CD8-positive, alpha-beta memory T cell (primary cell): Measurements from ENCODE around the gene UBE2E1. TPM values are rescaled to one million over a fixed set of nuclear protein-coding genes. Genes with fewer than 3 reads are reported as not detected.

Experiments used
- CTCF ChIA-PET: fragments of 350-600 bp; sonication (Branson Sonifier 250); formaldehyde crosslinking; loops from one replicate; lab custom pipeline; 2021; ENCODE audit warnings: antibody characterized with exemption; lab: Charles Lee
- POLR2A ChIA-PET: fragments of 350-600 bp; sonication (Branson Sonifier 250); formaldehyde crosslinking; loops from one replicate; lab custom pipeline; 2021; ENCODE audit warnings: antibody characterized with exemption; lab: Charles Lee
- DNase-seq, 5 donors: peaks; one replicate each; pipeline versions ENCODE4 v3.0.0 to v3.0.0-alpha.2; 2020 to 2022; ENCODE audit warnings: mixed read lengths in 1 of 5
- H3K27ac ChIP-seq: one replicate; pipeline ENCODE4 v1.7.0; 2013; ENCODE audit warnings: low read depth, mild to moderate bottlenecking, low read length, moderate library complexity
- H3K27me3 ChIP-seq: 2 replicates; pipeline ENCODE4 v1.7.0; 2013; ENCODE audit warnings: low read length, mild to moderate bottlenecking; ENCODE audit not compliant: insufficient read depth, poor library complexity, severe bottlenecking
- H3K36me3 ChIP-seq: 2 replicates; pipeline ENCODE4 v1.7.0; 2013; ENCODE audit warnings: mild to moderate bottlenecking, low read length, moderate library complexity; ENCODE audit not compliant: insufficient read depth
- H3K4me1 ChIP-seq: 2 replicates; pipeline ENCODE4 v1.7.0; 2013; ENCODE audit warnings: mild to moderate bottlenecking, low read length, moderate library complexity; ENCODE audit not compliant: insufficient read depth
- H3K4me3 ChIP-seq: 2 replicates; pipeline ENCODE4 v1.7.0; 2013; ENCODE audit warnings: mild to moderate bottlenecking, low read length
- H3K9me3 ChIP-seq: 2 replicates; pipeline ENCODE4 v1.7.0; 2013; ENCODE audit warnings: mild to moderate bottlenecking, low read length
- H3K27ac Mint-ChIP-seq, 8 donors: one replicate each; pipeline ENCODE4 v1.8.0; 2020 to 2021; ENCODE audit warnings: mixed read lengths in 8 of 8, mild to moderate bottlenecking in 6 of 8, inconsistent platforms in 3 of 8, moderate library complexity in 3 of 8
- H3K27me3 Mint-ChIP-seq, 2 donors: one replicate each; pipeline ENCODE4 v1.8.0; 2020 to 2021; ENCODE audit warnings: mixed read lengths in 2 of 2, mild to moderate bottlenecking in 1 of 2, moderate library complexity in 1 of 2
- H3K36me3 Mint-ChIP-seq, 3 donors: one replicate each; pipeline ENCODE4 v1.8.0; 2020 to 2021; ENCODE audit warnings: mixed read lengths in 3 of 3, inconsistent platforms in 1 of 3, mild to moderate bottlenecking in 1 of 3
- H3K4me1 Mint-ChIP-seq, 3 donors: one replicate each; pipeline ENCODE4 v1.8.0; 2020 to 2021; ENCODE audit warnings: mixed read lengths in 3 of 3, inconsistent platforms in 1 of 3, mild to moderate bottlenecking in 1 of 3
- H3K4me3 Mint-ChIP-seq, 7 donors: one replicate each; pipeline ENCODE4 v1.8.0; 2020 to 2021; ENCODE audit warnings: mixed read lengths in 7 of 7, mild to moderate bottlenecking in 6 of 7, moderate library complexity in 4 of 7, inconsistent platforms in 2 of 7
- H3K9me3 Mint-ChIP-seq, 5 donors: one replicate each; pipeline ENCODE4 v1.8.0; 2020 to 2022; ENCODE audit warnings: mixed read lengths in 5 of 5, mild to moderate bottlenecking in 3 of 5, moderate library complexity in 2 of 5, inconsistent platforms in 1 of 5
- polyA plus RNA-seq: library from polyadenylated mRNA; unstranded; fragments of 300-500 nt; fragmentation: Illumina TruSeq; gene quantifications from one replicate; pipeline ENCODE4 v1.2.3, GENCODE V29; 2021
- total RNA-seq, 2 experiments: library from RNA; stranded (reverse); gene quantifications; one replicate each; pipeline ENCODE4 v1.2.3, GENCODE V29; 2021

The UBE2E1 gene
- total and polyA plus RNA-seq, 3 experiments from 2014 or later: 8.1 to 50.7 (median 50.1) TPM

GRCh38 chr3:23798456-23798855 lies 7.3 kb upstream of the UBE2E1 start:
- H3K36me3 ChIP-seq: no peaks in the 10 kb centered on the region
- no peak overlapping the region for H3K27ac Mint-ChIP-seq
- no peak for DNase-seq

GRCh38 chr3:23798876-23799275 lies 6.9 kb upstream of the UBE2E1 start:
- Mint-ChIP-seq H3K4me1 (no peaks in the 10 kb centered on the region), H3K36me3 (no peaks in the 10 kb centered on the region), H3K4me3 (no peak overlapping the region), H3K9me3 (no peaks in the 10 kb centered on the region), H3K27me3 (peaks cover under 1 to 2% of the 10 kb centered on the region in 2 donors), H3K27ac (no peak overlapping the region)
- no peaks in the 10 kb centered on the region for H3K9me3 ChIP-seq
- no peaks in the 10 kb centered on the region for H3K27me3 ChIP-seq
- ChIA-PET CTCF (interaction anchor here (1.0 kb wide), 1 partner anchor 89 kb away, joined by 3 read pairs; no protein-coding TSS in a partner anchor), POLR2A (no interaction called here)
- no peaks in the 10 kb centered on the region for H3K4me1 ChIP-seq
- no peaks in the 10 kb centered on the region for H3K36me3 ChIP-seq
- no peak overlapping the region for H3K4me3 ChIP-seq
- no peak overlapping the region for H3K27ac ChIP-seq
- DNase-seq: no peak

More at GRCh38 chr3:23798456-23798855, 7.3 kb upstream of the UBE2E1 start:
- CTCF ChIA-PET: interaction anchor here (1.0 kb wide), 1 partner anchor 90 kb away, joined by 3 read pairs; no protein-coding TSS in a partner anchor
- no peaks in the 10 kb centered on the region for H3K27me3 ChIP-seq
- POLR2A ChIA-PET: no interaction called here
- H3K4me3 ChIP-seq: no peak overlapping the region
- H3K36me3 Mint-ChIP-seq: no peaks in the 10 kb centered on the region
- H3K27me3 Mint-ChIP-seq: peaks cover 2 to 5% of the 10 kb centered on the region in 2 donors
- H3K4me1 ChIP-seq: no peaks in the 10 kb centered on the region
- H3K4me3 Mint-ChIP-seq: no peak overlapping the region
- H3K9me3 ChIP-seq: no peaks in the 10 kb centered on the region
- no peak overlapping the region for H3K27ac ChIP-seq
- H3K9me3 Mint-ChIP-seq: no peaks in the 10 kb centered on the region
- no peaks in the 10 kb centered on the region for H3K4me1 Mint-ChIP-seq

GRCh38 chr3:23800731-23801130 lies 5.0 kb upstream of the UBE2E1 start:
- Mint-ChIP-seq H3K27ac (no peak overlapping the region), H3K27me3 (peaks cover 0 to 2% of the 10 kb centered on the region in 2 donors), H3K4me1 (peaks cover 6 to 11% (median 7%) of the 10 kb centered on the region in 3 donors), H3K36me3 (peaks cover 0 to 2% (median 0%) of the 10 kb centered on the region in 3 donors), H3K4me3 (no peak overlapping the region), H3K9me3 (no peaks in the 10 kb centered on the region)
- H3K27ac ChIP-seq: no peak overlapping the region
- no peaks in the 10 kb centered on the region for H3K36me3 ChIP-seq
- POLR2A ChIA-PET: no interaction called here
- no peaks in the 10 kb centered on the region for H3K27me3 ChIP-seq
- H3K9me3 ChIP-seq: no peaks in the 10 kb centered on the region
- CTCF ChIA-PET: no interaction called here
- no peaks in the 10 kb centered on the region for H3K4me1 ChIP-seq
- no peak overlapping the region for H3K4me3 ChIP-seq
- DNase-seq: no peak

GRCh38 chr3:23804441-23805209 lies 1.1 kb upstream of the UBE2E1 start:
- H3K9me3 Mint-ChIP-seq: no peaks in the 10 kb centered on the region

GRCh38 chr3:23805210-23805632 lies 534 bp upstream of the UBE2E1 start:
- peak in 1 of 5 donors; percentile 16 for DNase-seq
- no peaks in the 10 kb centered on the region for H3K9me3 ChIP-seq
- peaks cover 41 to 48% (median 42%) of the 10 kb centered on the region in 3 donors for H3K4me1 Mint-ChIP-seq
- H3K36me3 Mint-ChIP-seq: peaks cover 0 to 16% (median 0%) of the 10 kb centered on the region in 3 donors
- CTCF ChIA-PET: no interaction called here
- no peaks in the 10 kb centered on the region for H3K27me3 ChIP-seq
- peaks cover 33% of the 10 kb centered on the region for H3K4me1 ChIP-seq
- H3K9me3 Mint-ChIP-seq: no peaks in the 10 kb centered on the region
- peak overlapping the region; percentile 71 to 99 (median 94) for H3K27ac Mint-ChIP-seq
- POLR2A ChIA-PET: no interaction called here
- H3K27me3 Mint-ChIP-seq: no peaks in the 10 kb centered on the region
- H3K4me3 Mint-ChIP-seq: peak overlapping the region; percentile 85 to 98 (median 92)
- peak overlapping the region; percentile 25 for H3K27ac ChIP-seq
- peak overlapping the region; percentile 47 for H3K4me3 ChIP-seq
- H3K36me3 ChIP-seq: no peaks in the 10 kb centered on the region

More at GRCh38 chr3:23804441-23805209, 1.1 kb upstream of the UBE2E1 start:
- H3K36me3 Mint-ChIP-seq: peaks cover 0 to 12% (median 0%) of the 10 kb centered on the region in 3 donors
- Histone ChIP-seq H3K4me3 (no peak overlapping the region), H3K27ac (no peak overlapping the region), H3K4me1 (peaks cover 27% of the 10 kb centered on the region), H3K9me3 (no peaks in the 10 kb centered on the region), H3K36me3 (no peaks in the 10 kb centered on the region), H3K27me3 (no peaks in the 10 kb centered on the region)
- ChIA-PET POLR2A (interaction anchor here (0.5 kb wide), 1 partner anchor 14 kb away, joined by 5 read pairs; no protein-coding TSS in a partner anchor), CTCF (no interaction called here)
- peaks cover 35 to 42% (median 36%) of the 10 kb centered on the region in 3 donors for H3K4me1 Mint-ChIP-seq
- no peaks in the 10 kb centered on the region for H3K27me3 Mint-ChIP-seq
- H3K27ac Mint-ChIP-seq: peak overlapping the region; percentile 19 to 99 (median 90)
- no peak for DNase-seq
- peak overlapping the region; percentile 13 to 98 (median 90) for H3K4me3 Mint-ChIP-seq

- CTCF ChIA-PET: no interaction called here
- peak in 3 of 5 donors; percentile 13 to 46 (median 33) for DNase-seq
- H3K27ac ChIP-seq: peak overlapping the region; percentile 61
These were observed 1.0 kb downstream of the UBE2E1 start for GRCh38 chr3:23806534-23807423.

GRCh38 chr3:23807424-23808015 lies 1.8 kb downstream of the UBE2E1 start:
- DNase-seq: no peak
- Histone ChIP-seq H3K9me3 (no peaks in the 10 kb centered on the region), H3K27me3 (no peaks in the 10 kb centered on the region), H3K4me1 (peaks cover 45% of the 10 kb centered on the region), H3K4me3 (peak overlapping the region; percentile 53), H3K27ac (peak overlapping the region; percentile 61), H3K36me3 (no peaks in the 10 kb centered on the region)
- no peaks in the 10 kb centered on the region for H3K9me3 Mint-ChIP-seq
- POLR2A ChIA-PET: interaction anchor here (1.2 kb wide), 1 partner anchor 110 kb away, joined by 6 read pairs; the partner anchor contains the start of genes NKIRAS1 and RPL15
- H3K27ac Mint-ChIP-seq: peak overlapping the region; percentile 81 to 99 (median 94)
- peaks cover 59 to 67% (median 62%) of the 10 kb centered on the region in 3 donors for H3K4me1 Mint-ChIP-seq
- no peaks in the 10 kb centered on the region for H3K27me3 Mint-ChIP-seq
- CTCF ChIA-PET: no interaction called here
- H3K4me3 Mint-ChIP-seq: peak overlapping the region; percentile 89 to 98 (median 95)
- peaks cover 0 to 23% (median 9%) of the 10 kb centered on the region in 3 donors for H3K36me3 Mint-ChIP-seq

More at GRCh38 chr3:23806534-23807423, 1.0 kb downstream of the UBE2E1 start:
- no peaks in the 10 kb centered on the region for H3K9me3 Mint-ChIP-seq
- POLR2A ChIA-PET: interaction anchor here (1.2 kb wide), 1 partner anchor 110 kb away, joined by 6 read pairs; the partner anchor contains the start of genes NKIRAS1 and RPL15
- Histone ChIP-seq H3K4me1 (peaks cover 40% of the 10 kb centered on the region), H3K4me3 (peak overlapping the region; percentile 53), H3K36me3 (no peaks in the 10 kb centered on the region), H3K27me3 (no peaks in the 10 kb centered on the region), H3K9me3 (no peaks in the 10 kb centered on the region)
- peaks cover 0 to 22% (median 2%) of the 10 kb centered on the region in 3 donors for H3K36me3 Mint-ChIP-seq
- no peaks in the 10 kb centered on the region for H3K27me3 Mint-ChIP-seq
- H3K27ac Mint-ChIP-seq: peak overlapping the region in 7 of 8 donors; percentile 86 to 99 (median 95)
- peak overlapping the region; percentile 89 to 98 (median 95) for H3K4me3 Mint-ChIP-seq
- H3K4me1 Mint-ChIP-seq: peaks cover 51 to 60% (median 54%) of the 10 kb centered on the region in 3 donors
